Breast epithelium (tissue), 3 donors: Measurements from ENCODE around the gene RIMBP2.

Experiments
- CTCF ChIP-seq, 3 donors: fragments of 450-650 bp; IDR thresholded peaks; one replicate each; pipeline ENCODE4 v1.5.1; 2016 to 2017; ENCODE audit warnings: antibody characterized with exemption in 3 of 3, mild to moderate bottlenecking in 3 of 3, moderate library complexity in 3 of 3
- POLR2A ChIP-seq: fragments of 450-650 bp; IDR thresholded peaks from one replicate; pipeline ENCODE4 v1.6.1; 2016; ENCODE audit warnings: antibody characterized with exemption, mild to moderate bottlenecking, moderate library complexity
- POLR2AphosphoS5 ChIP-seq, 3 donors: sonication (generic); formaldehyde crosslinking; IDR thresholded peaks; one replicate each; pipeline ENCODE4 v1.6.1; 2017; ENCODE audit warnings: antibody characterized with exemption in 3 of 3

DNA sequence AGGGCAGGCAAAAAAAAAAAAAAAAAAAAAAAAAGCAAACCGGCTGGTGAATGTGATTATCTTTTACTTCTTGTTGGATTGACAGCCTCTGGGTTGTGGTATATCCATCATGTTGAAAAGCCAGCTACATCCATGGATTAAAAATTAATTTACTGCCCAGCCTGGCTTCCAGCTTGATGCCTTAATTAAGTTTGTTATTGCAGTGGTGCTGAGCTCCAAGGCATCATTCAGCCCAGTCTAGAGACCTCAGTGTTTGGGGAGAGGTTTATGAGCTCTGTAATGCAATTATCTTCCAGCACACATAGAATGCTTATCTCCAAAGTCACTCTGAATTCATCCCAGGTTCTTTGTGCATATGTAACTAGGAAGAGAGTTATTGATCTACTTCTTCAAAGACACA is 114.8 kb downstream of the RIMBP2 start:
- TF ChIP-seq CTCF (IDR thresholded peaks at IDR 0.05) (no peak), POLR2A (no peak), POLR2AphosphoS5 (IDR thresholded peaks at IDR 0.05) (no peak)
